Astrocyte (in vitro differentiated cells and primary cell): Measurements from ENCODE around the gene KCNG4. TPM values are rescaled to one million over a fixed set of nuclear protein-coding genes. Genes with fewer than 3 reads are reported as not detected.

ENCODE experiments used
- DNase-seq: peaks from one replicate; pipeline ENCODE4 v3.0.0-alpha.2; 2010; ENCODE audit warnings: low read depth
- FAIRE-seq: peaks from 2 replicates; lab custom pipeline; 2011; peaks lifted over from hg19 to GRCh38; lab: Jason Lieb, UNC
- H2AFZ ChIP-seq: 2 replicates; pipeline ENCODE4 v1.6.0; 2012; ENCODE audit warnings: low read depth, low read length, inconsistent platforms
- H3K27ac ChIP-seq: 2 replicates; pipeline ENCODE4 v1.5.1; 2011; ENCODE audit warnings: low read depth, low read length, inconsistent platforms
- H3K27me3 ChIP-seq: 2 replicates; pipeline ENCODE4 v1.6.0; 2011; ENCODE audit warnings: low read length, inconsistent platforms; ENCODE audit not compliant: insufficient read depth
- H3K36me3 ChIP-seq: 2 replicates; pipeline ENCODE4 v1.5.1; 2011; ENCODE audit warnings: low read length, inconsistent platforms; ENCODE audit not compliant: insufficient read depth
- H3K4me1 ChIP-seq: 2 replicates; pipeline ENCODE4 v1.5.1; 2011; ENCODE audit warnings: low read length, inconsistent platforms; ENCODE audit not compliant: insufficient read depth
- H3K4me2 ChIP-seq: 2 replicates; pipeline ENCODE4 v1.6.0; 2012; ENCODE audit warnings: low read length, inconsistent platforms
- H3K4me3 ChIP-seq: 2 replicates; pipeline ENCODE4 v1.5.1; 2011; ENCODE audit warnings: low read depth, mild to moderate bottlenecking, low read length, inconsistent platforms; ENCODE audit not compliant: insufficient read depth
- H3K79me2 ChIP-seq: 2 replicates; pipeline ENCODE4 v1.6.0; 2012; ENCODE audit warnings: mild to moderate bottlenecking, low read length, inconsistent platforms; ENCODE audit not compliant: insufficient read depth
- H3K9ac ChIP-seq: 2 replicates; pipeline ENCODE4 v1.6.0; 2012; ENCODE audit warnings: mild to moderate bottlenecking, low read length, inconsistent platforms
- H3K9me3 ChIP-seq: 2 replicates; pipeline ENCODE4 v1.5.1; 2012; ENCODE audit warnings: low read depth, mild to moderate bottlenecking, low read length, inconsistent platforms; ENCODE audit not compliant: insufficient read depth
- H4K20me1 ChIP-seq: 2 replicates; pipeline ENCODE4 v1.6.0; 2012; ENCODE audit warnings: low read length, inconsistent platforms; ENCODE audit not compliant: insufficient read depth
- H3K27ac Mint-ChIP-seq: one replicate; pipeline ENCODE4 v1.8.0; 2021; ENCODE audit warnings: mild to moderate bottlenecking, mixed read lengths; ENCODE audit not compliant: unreplicated experiment
- H3K27me3 Mint-ChIP-seq: one replicate; pipeline ENCODE4 v1.8.0; 2021; ENCODE audit warnings: low read depth, mixed read lengths; ENCODE audit not compliant: unreplicated experiment
- H3K36me3 Mint-ChIP-seq: one replicate; pipeline ENCODE4 v1.8.0; 2021; ENCODE audit warnings: low read depth, mixed read lengths; ENCODE audit not compliant: unreplicated experiment
- H3K4me1 Mint-ChIP-seq: one replicate; pipeline ENCODE4 v1.8.0; 2021; ENCODE audit warnings: low read depth, mixed read lengths; ENCODE audit not compliant: unreplicated experiment
- H3K4me3 Mint-ChIP-seq: one replicate; pipeline ENCODE4 v1.8.0; 2021; ENCODE audit warnings: mild to moderate bottlenecking, moderate library complexity, mixed read lengths; ENCODE audit not compliant: unreplicated experiment
- H3K9me3 Mint-ChIP-seq: one replicate; pipeline ENCODE4 v1.8.0; 2021; ENCODE audit warnings: mild to moderate bottlenecking, mixed read lengths; ENCODE audit not compliant: unreplicated experiment
- EZH2 ChIP-seq: IDR thresholded peaks from 2 replicates; pipeline ENCODE4 v1.6.1; 2012; ENCODE audit warnings: mild to moderate bottlenecking, low read length, inconsistent platforms; ENCODE audit not compliant: insufficient read depth
- total RNA-seq: library from RNA; stranded (reverse); gene quantifications from 2 replicates; pipeline ENCODE4 v1.2.1, GENCODE V29; 2021
- TF ChIP-seq, protein P1 (sequence below): IDR thresholded peaks from 2 replicates; pipeline ENCODE4 v1.5.1; 2011; ENCODE audit warnings: low read depth, mild to moderate bottlenecking, inconsistent platforms, low read length, moderate library complexity; ENCODE audit not compliant: insufficient read depth

Gene KCNG4
- total RNA-seq, 1 donor from 2014 or later: not detected

DNA sequence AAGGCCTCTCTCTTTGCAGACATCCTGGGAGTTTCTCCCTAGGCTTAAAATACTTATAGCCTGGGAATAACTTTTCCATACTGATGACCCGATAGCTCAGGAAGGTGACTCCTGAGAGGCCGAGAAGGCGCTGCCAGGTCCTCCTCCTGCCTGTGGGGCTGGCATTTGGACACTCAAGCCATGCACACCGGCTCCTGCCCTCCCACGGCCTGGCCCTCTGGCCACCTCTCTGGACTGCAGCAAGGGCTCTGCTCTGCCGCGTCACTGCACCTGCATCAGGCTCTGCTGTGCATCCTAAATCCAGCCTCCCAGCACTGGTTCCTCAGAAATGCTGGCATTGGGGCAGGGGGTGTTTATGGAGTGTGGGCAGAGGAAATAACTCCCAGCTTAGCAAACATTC is 14.2 kb downstream of the KCNG4 start:
- Histone ChIP-seq H2AFZ (peak overlapping the region; percentile 4), H3K36me3 (no peaks in the 10 kb centered on the region), H3K79me2 (no peaks in the 10 kb centered on the region), H3K4me3 (no peak overlapping the region), H3K4me1 (peaks cover 27% of the 10 kb centered on the region), H3K9me3 (peaks cover 4% of the 10 kb centered on the region), H4K20me1 (no peaks in the 10 kb centered on the region), H3K27ac (no peak overlapping the region), H3K27me3 (no peaks in the 10 kb centered on the region), H3K9ac (no peak overlapping the region), H3K4me2 (no peak overlapping the region)
- no peaks in the 10 kb centered on the region for H3K36me3 Mint-ChIP-seq
- peaks cover 4% of the 10 kb centered on the region for H3K27me3 Mint-ChIP-seq
- DNase-seq (no peak), FAIRE-seq (no peak)
- TF ChIP-seq EZH2: no peak
- TF ChIP-seq, protein P1, sequence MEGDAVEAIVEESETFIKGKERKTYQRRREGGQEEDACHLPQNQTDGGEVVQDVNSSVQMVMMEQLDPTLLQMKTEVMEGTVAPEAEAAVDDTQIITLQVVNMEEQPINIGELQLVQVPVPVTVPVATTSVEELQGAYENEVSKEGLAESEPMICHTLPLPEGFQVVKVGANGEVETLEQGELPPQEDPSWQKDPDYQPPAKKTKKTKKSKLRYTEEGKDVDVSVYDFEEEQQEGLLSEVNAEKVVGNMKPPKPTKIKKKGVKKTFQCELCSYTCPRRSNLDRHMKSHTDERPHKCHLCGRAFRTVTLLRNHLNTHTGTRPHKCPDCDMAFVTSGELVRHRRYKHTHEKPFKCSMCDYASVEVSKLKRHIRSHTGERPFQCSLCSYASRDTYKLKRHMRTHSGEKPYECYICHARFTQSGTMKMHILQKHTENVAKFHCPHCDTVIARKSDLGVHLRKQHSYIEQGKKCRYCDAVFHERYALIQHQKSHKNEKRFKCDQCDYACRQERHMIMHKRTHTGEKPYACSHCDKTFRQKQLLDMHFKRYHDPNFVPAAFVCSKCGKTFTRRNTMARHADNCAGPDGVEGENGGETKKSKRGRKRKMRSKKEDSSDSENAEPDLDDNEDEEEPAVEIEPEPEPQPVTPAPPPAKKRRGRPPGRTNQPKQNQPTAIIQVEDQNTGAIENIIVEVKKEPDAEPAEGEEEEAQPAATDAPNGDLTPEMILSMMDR: no peak
- H3K9me3 Mint-ChIP-seq: no peaks in the 10 kb centered on the region
- H3K4me3 Mint-ChIP-seq: no peak overlapping the region
- H3K27ac Mint-ChIP-seq: no peak overlapping the region
- H3K4me1 Mint-ChIP-seq: peaks cover 25% of the 10 kb centered on the region

DNA sequence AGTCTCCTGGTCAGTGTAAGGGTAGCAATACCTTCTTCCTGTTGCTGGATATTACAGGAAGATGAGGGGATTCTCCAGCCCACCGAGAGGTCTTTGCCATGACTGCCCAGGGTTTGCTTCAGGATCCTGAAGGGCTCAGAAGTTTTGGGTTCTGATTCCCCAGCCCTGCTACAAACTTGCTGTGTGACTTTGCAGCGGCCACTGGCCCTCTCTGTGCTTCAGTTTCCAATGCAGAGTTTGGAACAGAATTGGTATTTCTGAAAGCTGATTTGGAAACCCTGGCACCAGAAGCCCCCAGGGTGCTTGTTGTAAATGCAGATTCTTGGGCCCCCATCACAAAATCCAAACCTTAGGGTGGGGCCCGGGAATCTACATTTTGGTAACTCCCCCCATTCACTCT is 14.7 kb downstream of the KCNG4 start:
- H3K9ac ChIP-seq: no peak overlapping the region
- FAIRE-seq (no peak), DNase-seq (no peak)
- no peak overlapping the region for H3K27ac ChIP-seq
- peaks cover 26% of the 10 kb centered on the region for H3K4me1 Mint-ChIP-seq
- H3K9me3 Mint-ChIP-seq: no peaks in the 10 kb centered on the region
- no peaks in the 10 kb centered on the region for H3K27me3 ChIP-seq
- TF ChIP-seq EZH2: no peak
- TF ChIP-seq, protein P1: no peak
- H3K4me3 Mint-ChIP-seq: no peak overlapping the region
- peaks cover 3% of the 10 kb centered on the region for H3K27me3 Mint-ChIP-seq
- H3K79me2 ChIP-seq: no peaks in the 10 kb centered on the region
- no peak overlapping the region for H3K4me2 ChIP-seq
- no peaks in the 10 kb centered on the region for H4K20me1 ChIP-seq
- no peak overlapping the region for H2AFZ ChIP-seq
- H3K4me3 ChIP-seq: no peak overlapping the region
- H3K36me3 Mint-ChIP-seq: no peaks in the 10 kb centered on the region
- peaks cover 4% of the 10 kb centered on the region for H3K9me3 ChIP-seq
- peaks cover 27% of the 10 kb centered on the region for H3K4me1 ChIP-seq
- H3K27ac Mint-ChIP-seq: no peak overlapping the region
- H3K36me3 ChIP-seq: no peaks in the 10 kb centered on the region

- Mint-ChIP-seq H3K27ac (no peak overlapping the region), H3K4me3 (no peak overlapping the region), H3K27me3 (peaks cover under 1% of the 10 kb centered on the region), H3K36me3 (no peaks in the 10 kb centered on the region), H3K9me3 (no peaks in the 10 kb centered on the region), H3K4me1 (peaks cover 26% of the 10 kb centered on the region)
- FAIRE-seq: no peak
- Histone ChIP-seq H3K27ac (no peak overlapping the region), H4K20me1 (no peaks in the 10 kb centered on the region), H3K9ac (no peak overlapping the region), H3K36me3 (no peaks in the 10 kb centered on the region), H2AFZ (no peak overlapping the region), H3K4me1 (peaks cover 27% of the 10 kb centered on the region), H3K79me2 (no peaks in the 10 kb centered on the region), H3K9me3 (peaks cover 4% of the 10 kb centered on the region), H3K4me3 (no peak overlapping the region), H3K4me2 (no peak overlapping the region), H3K27me3 (no peaks in the 10 kb centered on the region)
- DNase-seq: no peak
- no peak for TF ChIP-seq EZH2
- TF ChIP-seq, protein P1: no peak
These were observed 15.3 kb downstream of the KCNG4 start for GRCh38 chr16:84224554-84224953.
